ENCODE results near the gene KLHL8. TPM values are rescaled to one million over a fixed set of nuclear protein-coding genes. Genes with fewer than 3 reads are reported as not detected.

The KLHL8 gene
- total and polyA plus RNA-seq, 2 donors (not counting 3 experiments of a cell fraction or from before 2014, with no cell fraction given), result 1.7 to 9.0 TPM

DNA sequence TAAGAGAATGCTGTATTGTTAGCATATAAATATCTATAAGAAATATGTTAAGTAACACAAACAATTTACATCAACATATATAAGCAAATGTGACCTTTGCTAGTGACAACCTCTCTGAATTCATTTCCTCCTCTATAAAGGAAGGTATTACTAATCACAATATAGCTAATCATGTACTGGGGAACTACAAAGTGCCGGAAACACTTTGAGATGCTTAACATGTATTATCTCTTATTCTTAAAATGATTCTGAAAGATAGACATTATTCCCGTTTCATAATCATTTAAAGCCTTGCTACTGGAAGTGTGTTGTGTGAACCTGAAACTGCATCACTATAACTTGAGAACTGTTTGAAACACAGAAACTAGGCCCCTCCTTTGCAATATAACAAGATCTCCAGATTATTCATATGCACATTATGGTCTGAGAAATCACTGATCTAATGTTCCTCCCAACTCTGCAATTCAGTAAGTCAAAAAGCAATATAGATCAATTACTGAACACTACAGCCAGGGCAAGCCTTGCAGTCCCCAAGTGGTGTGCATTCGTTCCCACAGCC lies 54.0 kb downstream of the KLHL8 start:
- BruUV-seq (replicated peaks), result no TSS peak
- Histone ChIP-seq H3K27ac (ENCODE audit: insufficient read depth, low read depth, low read length) (no peak overlapping the region), H3K9ac (replicated peaks; ENCODE audit: extremely low read depth, insufficient read depth, low read length) (no peak overlapping the region), H3K4me3 (replicated peaks in 1 of 3; ENCODE audit: insufficient read depth in 1 of 3, low read depth in 1 of 3, low read length in 3 of 3) (no peak overlapping the region), H3K4me1 (ENCODE audit: control insufficient read depth, extremely low read depth, insufficient read depth, low read length) (no peaks in the 10 kb centered on the region), H3K9me3 (replicated peaks; ENCODE audit: control insufficient read depth, insufficient read depth, low read length) (no peaks in the 10 kb centered on the region), H4K20me1 (replicated peaks; ENCODE audit: control insufficient read depth, extremely low read depth, insufficient read depth, low read length) (no peaks in the 10 kb centered on the region), H3K27me3 (ENCODE audit: control insufficient read depth in 2 of 2, insufficient read depth in 2 of 2, low read length in 2 of 2) (no peaks in the 10 kb centered on the region), H3K36me3 (ENCODE audit: control insufficient read depth in 2 of 2, extremely low read depth in 1 of 2, insufficient read depth in 2 of 2, low read length in 2 of 2) (no peaks in the 10 kb centered on the region), H3K9me1 (replicated peaks; ENCODE audit: control insufficient read depth, extremely low read depth, insufficient read depth, low read length) (no peaks in the 10 kb centered on the region), H2AFZ (ENCODE audit: low read depth, low read length) (no peak overlapping the region), H3K79me2 (ENCODE audit: control insufficient read depth, insufficient read depth, low read length) (no peaks in the 10 kb centered on the region), H3K4me2 (ENCODE audit: insufficient read depth, low read length) (no peak overlapping the region)
- TF ChIP-seq GATA2 (IDR thresholded peaks at IDR 0.05; ENCODE audit: insufficient read depth, insufficient read length, low read depth, low read length) (no peak), POLR2A (IDR thresholded peaks at IDR 0.05; ENCODE audit: low read depth, low read length) (no peak)
- TF ChIP-seq, protein P1, sequence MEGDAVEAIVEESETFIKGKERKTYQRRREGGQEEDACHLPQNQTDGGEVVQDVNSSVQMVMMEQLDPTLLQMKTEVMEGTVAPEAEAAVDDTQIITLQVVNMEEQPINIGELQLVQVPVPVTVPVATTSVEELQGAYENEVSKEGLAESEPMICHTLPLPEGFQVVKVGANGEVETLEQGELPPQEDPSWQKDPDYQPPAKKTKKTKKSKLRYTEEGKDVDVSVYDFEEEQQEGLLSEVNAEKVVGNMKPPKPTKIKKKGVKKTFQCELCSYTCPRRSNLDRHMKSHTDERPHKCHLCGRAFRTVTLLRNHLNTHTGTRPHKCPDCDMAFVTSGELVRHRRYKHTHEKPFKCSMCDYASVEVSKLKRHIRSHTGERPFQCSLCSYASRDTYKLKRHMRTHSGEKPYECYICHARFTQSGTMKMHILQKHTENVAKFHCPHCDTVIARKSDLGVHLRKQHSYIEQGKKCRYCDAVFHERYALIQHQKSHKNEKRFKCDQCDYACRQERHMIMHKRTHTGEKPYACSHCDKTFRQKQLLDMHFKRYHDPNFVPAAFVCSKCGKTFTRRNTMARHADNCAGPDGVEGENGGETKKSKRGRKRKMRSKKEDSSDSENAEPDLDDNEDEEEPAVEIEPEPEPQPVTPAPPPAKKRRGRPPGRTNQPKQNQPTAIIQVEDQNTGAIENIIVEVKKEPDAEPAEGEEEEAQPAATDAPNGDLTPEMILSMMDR (IDR thresholded peaks at IDR 0.05; ENCODE audit: extremely low read depth in 1 of 2, insufficient read depth in 1 of 2, low read depth in 1 of 2, low read length in 2 of 2), result no peak
- TF ChIP-seq, protein P2, sequence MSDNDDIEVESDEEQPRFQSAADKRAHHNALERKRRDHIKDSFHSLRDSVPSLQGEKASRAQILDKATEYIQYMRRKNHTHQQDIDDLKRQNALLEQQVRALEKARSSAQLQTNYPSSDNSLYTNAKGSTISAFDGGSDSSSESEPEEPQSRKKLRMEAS (IDR thresholded peaks at IDR 0.05; ENCODE audit: insufficient read depth, insufficient read length), result no peak
- FAIRE-seq, result no peak
- DNase-seq (ENCODE audit: low read depth, low spot score), result no peak
- CTCF ChIA-PET, result interaction anchor here (2.7 kb wide), 1 partner anchor 15 kb away, joined by 16 read pairs; no protein-coding TSS in a partner anchor
- intact Hi-C loops (cut with micrococcal nuclease) (no loop called here), dilution Hi-C loops (cut with MboI; ENCODE audit: extremely low pct_ligation_motif_present, low sequenced_read_pairs) (no loop called here)
- POLR2A ChIA-PET, result no interaction called here

DNA sequence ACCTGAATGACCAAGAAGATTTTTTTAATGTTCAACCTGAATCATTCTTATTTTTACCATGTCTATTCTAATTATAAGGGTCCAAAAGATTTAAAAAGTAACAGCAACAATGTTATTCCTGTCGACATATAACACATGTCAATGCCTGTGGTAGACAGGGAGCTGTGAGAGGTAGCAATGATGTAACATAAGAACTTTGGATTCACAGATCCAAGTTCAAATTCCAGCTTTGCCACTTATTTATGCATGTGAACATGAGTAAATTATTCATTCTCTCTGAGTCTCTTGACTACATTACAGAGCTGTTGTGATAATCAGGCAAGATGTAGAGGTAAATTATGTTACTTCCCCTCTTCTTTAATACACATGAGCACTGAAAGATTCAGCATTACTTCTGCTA lies 54.5 kb downstream of the KLHL8 start:
- H3K36me3 ChIP-seq (ENCODE audit: control insufficient read depth in 2 of 2, extremely low read depth in 1 of 2, insufficient read depth in 2 of 2, low read length in 2 of 2), result no peaks in the 10 kb centered on the region
- POLR2A ChIA-PET, result no interaction called here
- H3K27ac ChIP-seq (ENCODE audit: insufficient read depth, low read depth, low read length), result no peak overlapping the region
- no TSS peak for BruUV-seq (replicated peaks)
- no peaks in the 10 kb centered on the region for H3K9me3 ChIP-seq (replicated peaks; ENCODE audit: control insufficient read depth, insufficient read depth, low read length)
- H3K9ac ChIP-seq (replicated peaks; ENCODE audit: extremely low read depth, insufficient read depth, low read length), result no peak overlapping the region
- DNase-seq (ENCODE audit: low read depth, low spot score), result no peak
- H3K4me1 ChIP-seq (ENCODE audit: control insufficient read depth, extremely low read depth, insufficient read depth, low read length), result no peaks in the 10 kb centered on the region
- no peak overlapping the region for H2AFZ ChIP-seq (ENCODE audit: low read depth, low read length)
- dilution Hi-C loops (cut with MboI; ENCODE audit: extremely low pct_ligation_motif_present, low sequenced_read_pairs) (no loop called here), intact Hi-C loops (cut with micrococcal nuclease) (no loop called here)
- CTCF ChIA-PET, result interaction anchor here (2.7 kb wide), 1 partner anchor 15 kb away, joined by 16 read pairs; no protein-coding TSS in a partner anchor
- no peaks in the 10 kb centered on the region for H3K27me3 ChIP-seq (ENCODE audit: control insufficient read depth in 2 of 2, insufficient read depth in 2 of 2, low read length in 2 of 2)
- H3K79me2 ChIP-seq (ENCODE audit: control insufficient read depth, insufficient read depth, low read length), result no peaks in the 10 kb centered on the region
- no peaks in the 10 kb centered on the region for H3K9me1 ChIP-seq (replicated peaks; ENCODE audit: control insufficient read depth, extremely low read depth, insufficient read depth, low read length)
- no peak overlapping the region for H3K4me3 ChIP-seq (replicated peaks in 1 of 3; ENCODE audit: insufficient read depth in 1 of 3, low read depth in 1 of 3, low read length in 3 of 3)
- FAIRE-seq, result no peak
- H4K20me1 ChIP-seq (replicated peaks; ENCODE audit: control insufficient read depth, extremely low read depth, insufficient read depth, low read length), result no peaks in the 10 kb centered on the region
- TF ChIP-seq JUN (IDR thresholded peaks at IDR 0.05; ENCODE audit: borderline replicate concordance, insufficient read depth, insufficient read length, low read depth), result no peak
- TF ChIP-seq GATA2 (IDR thresholded peaks at IDR 0.05; ENCODE audit: insufficient read depth, insufficient read length, low read depth, low read length), result no peak
- TF ChIP-seq MYC (IDR thresholded peaks at IDR 0.05; ENCODE audit: low read depth, low read length), result no peak
- no peak for TF ChIP-seq EZH2 (IDR thresholded peaks at IDR 0.05; ENCODE audit: borderline replicate concordance, low read depth, low read length, severe bottlenecking)
- TF ChIP-seq, protein P1 (IDR thresholded peaks at IDR 0.05; ENCODE audit: extremely low read depth in 1 of 2, insufficient read depth in 1 of 2, low read depth in 1 of 2, low read length in 2 of 2), result no peak
- no peak for TF ChIP-seq POLR2A (IDR thresholded peaks at IDR 0.05; ENCODE audit: low read depth, low read length)
- no peak for TF ChIP-seq POLR2AphosphoS5 (IDR thresholded peaks at IDR 0.05; ENCODE audit: insufficient read depth, low read depth, low read length)
- TF ChIP-seq, protein P2 (IDR thresholded peaks at IDR 0.05; ENCODE audit: insufficient read depth, insufficient read length), result no peak
- TF ChIP-seq FOS (IDR thresholded peaks at IDR 0.05; ENCODE audit: borderline replicate concordance, insufficient read depth, low read length), result no peak
- H3K4me2 ChIP-seq (ENCODE audit: insufficient read depth, low read length), result no peak overlapping the region
